GM12878 (cell line): ENCODE results near the gene SGTB. TPM values are rescaled to one million over a fixed set of nuclear protein-coding genes. Genes with fewer than 3 reads are reported as not detected.

Experiments
- CEBPB ChIP-seq, 2 experiments: fragments of 150-350 bp in 1 of 2; IDR thresholded peaks; 2 replicates each; pipeline ENCODE4 v1.6.1; 2012 to 2014; ENCODE audit warnings: low read depth in 2 of 2, low read length in 2 of 2, borderline replicate concordance in 1 of 2, inconsistent platforms in 1 of 2
- EGR1 ChIP-seq, 2 experiments: IDR thresholded peaks; 1 replicate in 1 of 2; 2 replicates in 1 of 2; pipeline ENCODE4 v1.6.1; 2011 to 2012; ENCODE audit warnings: low read depth in 2 of 2, low read length in 2 of 2, borderline replicate concordance in 1 of 2, mild to moderate bottlenecking in 1 of 2, moderate library complexity in 1 of 2
- ESRRA ChIP-seq: IDR thresholded peaks from 2 replicates; pipeline ENCODE4 v1.6.1; 2012; ENCODE audit warnings: mild to moderate bottlenecking, low read length, improper control_type of control experiment
- ETV6 ChIP-seq, 2 experiments: fragments of 450-650 bp in 1 of 2; IDR thresholded peaks in 1 of 2; conservative IDR thresholded peaks in 1 of 2; 2 replicates each; pipeline ENCODE4 v1.6.1; 2014; ENCODE audit warnings: antibody characterized with exemption in 1 of 2, borderline replicate concordance in 1 of 2, low read depth in 1 of 2, mild to moderate bottlenecking in 1 of 2, moderate library complexity in 1 of 2
- HDGF ChIP-seq: fragments of 450-650 bp; IDR thresholded peaks from 2 replicates; pipeline ENCODE4 v1.6.1; 2016; ENCODE audit warnings: antibody characterized with exemption
- NFYA ChIP-seq: IDR thresholded peaks from 2 replicates; pipeline ENCODE4 v1.6.1; 2011; ENCODE audit warnings: low read depth, mild to moderate bottlenecking, low read length, improper control_type of control experiment, borderline replicate concordance
- RCOR1 ChIP-seq: conservative IDR thresholded peaks from 2 replicates; pipeline ENCODE4 v1.6.1; 2012; ENCODE audit warnings: low read depth, low read length, improper control_type of control experiment
- RELB ChIP-seq: fragments of 450-650 bp; IDR thresholded peaks from 2 replicates; pipeline ENCODE4 v1.6.1; 2017; ENCODE audit warnings: low read depth, mild to moderate bottlenecking, moderate library complexity
- SMAD5 ChIP-seq: IDR thresholded peaks from 2 replicates; pipeline ENCODE4 v1.6.1; 2016; ENCODE audit warnings: antibody characterized with exemption, low read depth
- SMARCA5 ChIP-seq: fragments of 450-650 bp; IDR thresholded peaks from 2 replicates; pipeline ENCODE4 v1.6.1; 2017; ENCODE audit warnings: mild to moderate bottlenecking
- TBL1XR1 ChIP-seq: IDR thresholded peaks from 2 replicates; pipeline ENCODE4 v1.6.1; 2012; ENCODE audit warnings: low read depth, low read length, improper control_type of control experiment
- USF1 ChIP-seq: IDR thresholded peaks from 2 replicates; pipeline ENCODE4 v1.6.1; 2011; ENCODE audit warnings: borderline replicate concordance, low read depth, mild to moderate bottlenecking, moderate library complexity, mixed read lengths, low read length; ENCODE audit not compliant: insufficient read depth; ENCODE audit errors: extremely low read length
- YBX1 ChIP-seq: fragments of 450-650 bp; IDR thresholded peaks from 2 replicates; pipeline ENCODE4 v1.6.1; 2016; ENCODE audit warnings: antibody characterized with exemption
- ZNF384 ChIP-seq: IDR thresholded peaks from 2 replicates; pipeline ENCODE4 v1.6.1; 2012; ENCODE audit warnings: low read depth, mild to moderate bottlenecking, low read length, improper control_type of control experiment, borderline replicate concordance
- polyA plus RNA-seq, 11 experiments: library from polyadenylated mRNA; depleted of rRNA in 4 of 11; unstranded in 6 of 11; stranded (reverse) in 5 of 11; fragments of >200 nt; fragmentation: Nextera tagmentation in 4 of 11; fragmentation: Illumina TruSeq in 1 of 11; extraction: Ambion mirVana in 4 of 11; extraction: Trizol in 1 of 11; gene quantifications; 1 replicate in 1 of 11; 2 replicates in 10 of 11; pipeline versions ENCODE4 v1.2.1 to v1.2.3, GENCODE V29; 2011 to 2016; ENCODE audit warnings: inconsistent platforms in 2 of 11, missing spikeins in 2 of 11, low read depth in 1 of 11
- total RNA-seq, 4 experiments: library from RNA; depleted of rRNA in 3 of 4; stranded (reverse); fragments of >200 nt in 3 of 4; fragmentation: Illumina TruSeq in 1 of 4; extraction: Trizol in 1 of 4; gene quantifications; 2 replicates each; pipeline versions ENCODE4 v1.2.1 to v1.2.3, GENCODE V29; 2013 to 2021
- TF ChIP-seq, protein P1 (sequence below): fragments of 450-650 bp; formaldehyde crosslinking; IDR thresholded peaks from 2 replicates; pipeline ENCODE4 v1.4.0; 2022; ENCODE audit warnings: mild to moderate bottlenecking, moderate library complexity
- TF ChIP-seq, protein P2 (sequence below): fragments of 450-650 bp; IDR thresholded peaks from 2 replicates; pipeline ENCODE4 v1.6.1; 2018; ENCODE audit warnings: borderline replicate concordance, mild to moderate bottlenecking; ENCODE audit not compliant: partially characterized antibody

SGTB gene
- total and polyA plus RNA-seq, 10 of the 15 experiments (the other 5 are each of a cell fraction or from before 2014, with no cell fraction given), result 1.0 to 7.8 (median 5.4) TPM

- TF ChIP-seq ZNF384 (peak; percentile 99), SMARCA5 (0 out of 2 replicates have a peak, but pooled peaks have one; percentile 11), HDGF (0 out of 2 replicates have a peak, but pooled peaks have one; percentile 25), EGR1 (IDR thresholded peaks at IDR 0.05; ENCODE audit: borderline replicate concordance in 1 of 2, low read depth in 2 of 2, low read length in 2 of 2) (no peak; a peak in 1 of 3 replicates), NFYA (no peak), USF1 (no peak), SMAD5 (0 out of 2 replicates have a peak, but pooled peaks have one; percentile 16), RCOR1 (no peak), CEBPB (IDR thresholded peaks at IDR 0.05; ENCODE audit: borderline replicate concordance in 1 of 2, low read depth in 2 of 2, low read length in 2 of 2) (no peak), ETV6 (conservative IDR thresholded peaks at IDR 0.05 in 1 of 2, IDR thresholded peaks at IDR 0.05 in 1 of 2; ENCODE audit: borderline replicate concordance in 1 of 2, low read depth in 1 of 2) (peak in 1 of 2 experiments; percentile 65; a peak in 1 of 4 replicates), ESRRA (no peak), YBX1 (no peak), RELB (peak; percentile 97), TBL1XR1 (no peak; the same call in 1 of the 2 replicates)
- TF ChIP-seq, protein P1, sequence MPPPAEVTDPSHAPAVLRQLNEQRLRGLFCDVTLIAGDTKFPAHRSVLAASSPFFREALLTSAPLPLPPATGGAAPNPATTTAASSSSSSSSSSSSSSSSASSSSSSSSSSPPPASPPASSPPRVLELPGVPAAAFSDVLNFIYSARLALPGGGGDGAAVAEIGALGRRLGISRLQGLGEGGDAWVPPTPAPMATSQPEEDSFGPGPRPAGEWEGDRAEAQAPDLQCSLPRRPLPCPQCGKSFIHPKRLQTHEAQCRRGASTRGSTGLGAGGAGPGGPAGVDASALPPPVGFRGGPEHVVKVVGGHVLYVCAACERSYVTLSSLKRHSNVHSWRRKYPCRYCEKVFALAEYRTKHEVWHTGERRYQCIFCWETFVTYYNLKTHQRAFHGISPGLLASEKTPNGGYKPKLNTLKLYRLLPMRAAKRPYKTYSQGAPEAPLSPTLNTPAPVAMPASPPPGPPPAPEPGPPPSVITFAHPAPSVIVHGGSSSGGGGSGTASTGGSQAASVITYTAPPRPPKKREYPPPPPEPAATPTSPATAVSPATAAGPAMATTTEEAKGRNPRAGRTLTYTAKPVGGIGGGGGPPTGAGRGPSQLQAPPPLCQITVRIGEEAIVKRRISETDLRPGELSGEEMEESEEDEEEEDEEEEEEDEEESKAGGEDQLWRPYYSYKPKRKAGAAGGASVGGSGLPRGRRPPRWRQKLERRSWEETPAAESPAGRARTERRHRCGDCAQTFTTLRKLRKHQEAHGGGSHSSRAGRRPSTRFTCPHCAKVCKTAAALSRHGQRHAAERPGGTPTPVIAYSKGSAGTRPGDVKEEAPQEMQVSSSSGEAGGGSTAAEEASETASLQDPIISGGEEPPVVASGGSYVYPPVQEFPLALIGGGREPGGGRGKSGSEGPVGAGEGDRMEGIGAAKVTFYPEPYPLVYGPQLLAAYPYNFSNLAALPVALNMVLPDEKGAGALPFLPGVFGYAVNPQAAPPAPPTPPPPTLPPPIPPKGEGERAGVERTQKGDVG, result no peak
- TF ChIP-seq, protein P2, sequence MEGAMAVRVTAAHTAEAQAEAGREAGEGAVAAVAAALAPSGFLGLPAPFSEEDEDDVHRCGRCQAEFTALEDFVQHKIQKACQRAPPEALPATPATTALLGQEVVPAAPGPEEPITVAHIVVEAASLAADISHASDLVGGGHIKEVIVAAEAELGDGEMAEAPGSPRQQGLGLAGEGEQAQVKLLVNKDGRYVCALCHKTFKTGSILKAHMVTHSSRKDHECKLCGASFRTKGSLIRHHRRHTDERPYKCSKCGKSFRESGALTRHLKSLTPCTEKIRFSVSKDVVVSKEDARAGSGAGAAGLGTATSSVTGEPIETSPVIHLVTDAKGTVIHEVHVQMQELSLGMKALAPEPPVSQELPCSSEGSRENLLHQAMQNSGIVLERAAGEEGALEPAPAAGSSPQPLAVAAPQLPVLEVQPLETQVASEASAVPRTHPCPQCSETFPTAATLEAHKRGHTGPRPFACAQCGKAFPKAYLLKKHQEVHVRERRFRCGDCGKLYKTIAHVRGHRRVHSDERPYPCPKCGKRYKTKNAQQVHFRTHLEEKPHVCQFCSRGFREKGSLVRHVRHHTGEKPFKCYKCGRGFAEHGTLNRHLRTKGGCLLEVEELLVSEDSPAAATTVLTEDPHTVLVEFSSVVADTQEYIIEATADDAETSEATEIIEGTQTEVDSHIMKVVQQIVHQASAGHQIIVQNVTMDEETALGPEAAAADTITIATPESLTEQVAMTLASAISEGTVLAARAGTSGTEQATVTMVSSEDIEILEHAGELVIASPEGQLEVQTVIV, result no peak
These were observed 97.0 kb downstream of the SGTB start, which contains the start of the genes SHLD3 and TRAPPC13 (continued) for GRCh38 chr5:65624571-65625555.
